GM18858 (cell line): ENCODE measurements around the gene ELP4.
"Not testable (repeated sequence)": the region's sequence is repeated elsewhere in the genome, so short reads cannot be mapped to it uniquely, and the experiment has no call there.

Source experiments
- ATAC-seq: cut with Tn5 transposase; IDR thresholded peaks from one replicate; pipeline ENCODE4 v1.9.1; 2021; ENCODE audit not compliant: unreplicated experiment

The ELP4 gene

DNA sequence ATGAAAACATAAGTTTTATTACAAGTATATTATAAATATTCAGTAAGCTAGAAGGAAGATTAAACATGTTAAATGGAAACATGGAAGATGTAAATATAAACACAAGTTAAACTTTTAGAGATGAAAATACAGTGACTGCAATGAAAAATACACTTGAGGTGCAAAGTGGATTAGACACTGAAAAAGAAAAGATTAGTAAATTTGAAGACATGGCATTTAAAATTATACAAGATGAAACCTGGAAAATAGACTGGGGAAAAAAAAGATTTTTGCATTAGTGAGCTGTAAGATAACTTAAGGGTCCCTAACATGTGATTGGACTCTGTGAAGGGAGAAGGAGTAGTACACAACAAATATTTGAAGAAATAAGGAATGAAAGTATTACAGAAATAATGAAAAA is 33.3 kb downstream of the ELP4 start:
- ATAC-seq, result no peak

DNA sequence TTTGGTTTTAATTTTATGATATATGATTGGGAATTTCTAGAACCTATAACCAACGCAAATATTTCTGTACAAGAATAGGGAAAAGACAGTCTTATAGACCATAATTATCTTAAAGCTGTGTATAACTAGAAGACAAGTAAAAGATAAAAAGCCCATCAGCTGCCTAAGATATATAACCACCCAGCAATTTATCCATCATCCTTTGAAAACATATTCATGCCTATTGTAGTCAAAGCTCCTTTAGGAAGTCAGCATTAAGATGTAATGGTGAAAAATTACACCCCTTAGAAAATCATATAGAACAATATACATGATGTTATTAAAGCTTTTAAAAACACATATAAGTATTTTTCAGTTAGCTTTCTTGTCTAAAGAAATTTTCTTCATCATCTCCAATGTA is 46.4 kb downstream of the ELP4 start:
- no peak for ATAC-seq

GRCh38 chr11:31558001-31558400 is 48.4 kb downstream of the ELP4 start:
- no peak for ATAC-seq

- ATAC-seq, result no peak
These were observed 51.4 kb downstream of the ELP4 start for GRCh38 chr11:31560842-31561476.

- ATAC-seq, result not testable (repeated sequence)
These were observed 55.0 kb downstream of the ELP4 start for GRCh38 chr11:31564517-31564916.

DNA sequence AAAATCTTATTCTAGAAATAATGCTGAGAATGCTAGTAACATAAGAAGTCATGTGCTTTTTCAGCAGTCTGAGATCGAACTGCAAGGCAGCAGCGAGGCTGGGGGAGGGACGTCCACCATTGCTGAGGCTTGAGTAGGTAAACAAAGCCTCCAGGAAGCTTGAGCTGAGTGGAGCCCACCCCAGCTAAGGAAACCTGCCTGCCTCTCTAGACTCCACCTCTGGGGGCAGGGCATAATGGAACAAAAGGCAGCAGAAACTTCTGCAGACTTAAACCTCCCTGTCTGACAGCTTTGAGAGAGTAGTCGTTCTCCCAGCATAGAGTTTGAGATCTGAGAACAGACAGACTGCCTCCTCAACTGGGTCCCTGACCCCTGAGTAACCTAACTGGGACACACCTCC is 64.6 kb downstream of the ELP4 start:
- ATAC-seq, result not testable (repeated sequence)

- ATAC-seq, result not testable (repeated sequence)
These were observed 66.2 kb downstream of the ELP4 start for GRCh38 chr11:31575764-31576163.

GRCh38 chr11:31579412-31579811 is 69.8 kb downstream of the ELP4 start:
- not testable (repeated sequence) for ATAC-seq

GRCh38 chr11:31582697-31583096 is 73.1 kb downstream of the ELP4 start:
- ATAC-seq, result no peak

DNA sequence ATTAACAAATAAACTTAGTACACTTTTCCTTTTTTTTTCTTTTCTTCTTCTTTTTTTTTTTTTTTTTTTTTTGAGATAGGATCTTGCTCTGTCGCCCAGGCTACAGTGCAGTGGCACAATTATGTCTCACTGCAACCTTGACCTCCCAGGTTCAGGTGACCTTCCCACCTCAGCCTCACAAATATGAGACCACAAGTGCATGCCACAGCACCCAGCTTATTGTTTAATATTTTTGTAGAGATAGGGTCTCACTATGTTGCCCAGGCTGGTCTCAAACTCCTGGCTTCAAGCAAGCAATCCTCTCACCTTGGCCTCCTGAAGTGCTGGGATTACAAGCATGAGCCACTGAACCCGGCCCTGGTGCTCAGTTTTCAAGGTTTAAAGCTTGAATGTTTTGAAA is 88.9 kb downstream of the ELP4 start:
- ATAC-seq, result no peak

- no peak for ATAC-seq
These were observed 92.2 kb downstream of the ELP4 start for GRCh38 chr11:31601635-31602282.

DNA sequence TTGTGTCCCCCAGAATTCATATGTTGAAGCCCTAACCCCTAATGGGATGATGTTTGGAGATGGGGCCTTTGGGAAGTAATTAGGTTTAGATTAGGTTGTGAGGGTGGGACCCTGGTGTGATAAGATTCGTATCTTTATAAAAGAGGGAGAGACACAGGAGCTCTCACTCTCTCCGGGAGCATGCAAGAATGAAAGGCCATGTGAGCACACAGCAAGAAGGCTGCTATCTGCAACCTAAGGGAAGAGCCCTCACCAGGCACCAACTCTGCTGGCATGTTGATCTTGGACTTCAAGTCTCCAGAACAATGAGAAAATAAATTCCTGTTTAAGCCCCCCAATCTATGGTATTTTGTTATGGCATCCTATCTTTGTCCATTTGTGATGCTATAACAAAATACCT is 97.3 kb downstream of the ELP4 start:
- ATAC-seq, result no peak

DNA sequence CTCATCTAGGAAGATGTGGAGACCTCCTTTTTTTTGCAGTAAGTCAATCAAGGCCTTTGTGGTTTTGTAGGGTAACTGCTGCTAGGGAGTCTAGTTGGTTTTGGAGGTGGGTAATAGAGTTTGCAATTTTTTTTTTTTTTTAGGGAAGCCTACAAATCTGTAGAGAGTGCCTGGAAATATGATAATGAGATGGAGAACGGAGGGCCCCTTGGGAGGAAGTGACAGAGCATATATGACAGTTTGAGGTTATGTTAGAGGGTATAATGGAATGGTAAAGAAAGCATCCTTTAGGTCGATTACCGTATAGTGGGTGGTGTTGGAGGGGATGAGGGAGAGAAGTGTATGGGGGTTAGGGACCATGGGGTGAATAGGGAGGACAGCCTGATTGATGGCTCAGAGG is 98.3 kb downstream of the ELP4 start:
- no peak for ATAC-seq

DNA sequence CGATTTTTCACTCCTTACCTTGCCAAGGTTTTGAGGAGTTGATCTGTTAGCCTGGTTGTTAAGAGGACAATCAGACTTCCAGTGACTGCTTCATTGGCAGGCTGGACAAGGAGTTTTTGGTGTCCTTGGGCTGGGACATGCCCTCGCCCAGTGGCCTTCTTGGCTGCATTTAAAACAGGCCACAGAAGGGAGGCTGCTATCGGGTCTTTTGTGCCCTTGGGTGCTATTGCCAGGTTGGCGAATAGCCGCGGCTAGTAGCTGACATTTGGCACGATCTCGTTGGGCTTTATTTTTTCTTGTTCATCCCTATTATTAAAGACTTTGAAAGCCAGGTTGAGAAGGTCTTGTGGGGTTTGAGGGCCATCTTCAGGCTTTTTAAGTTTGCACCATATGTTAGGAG is 99.4 kb downstream of the ELP4 start:
- no peak for ATAC-seq

DNA sequence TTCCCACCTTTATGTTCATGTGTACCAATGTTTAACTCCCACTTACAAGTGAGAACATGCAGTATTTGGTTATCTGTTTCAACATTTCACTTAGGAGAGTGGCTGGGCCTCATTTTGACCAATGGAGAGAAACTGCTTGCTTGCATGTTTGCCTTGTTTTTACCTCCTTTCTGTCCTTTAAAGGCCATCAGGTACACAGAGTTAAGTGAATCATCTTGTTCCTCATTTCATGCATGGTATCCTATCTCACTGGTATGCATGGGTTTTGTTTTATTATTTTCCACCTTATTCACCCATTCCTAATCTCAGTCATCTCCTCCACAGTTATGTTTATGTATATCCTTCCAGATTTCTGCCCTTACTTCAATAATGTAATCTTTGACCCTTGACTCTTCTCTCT is 101.0 kb downstream of the ELP4 start:
- ATAC-seq, result no peak

DNA sequence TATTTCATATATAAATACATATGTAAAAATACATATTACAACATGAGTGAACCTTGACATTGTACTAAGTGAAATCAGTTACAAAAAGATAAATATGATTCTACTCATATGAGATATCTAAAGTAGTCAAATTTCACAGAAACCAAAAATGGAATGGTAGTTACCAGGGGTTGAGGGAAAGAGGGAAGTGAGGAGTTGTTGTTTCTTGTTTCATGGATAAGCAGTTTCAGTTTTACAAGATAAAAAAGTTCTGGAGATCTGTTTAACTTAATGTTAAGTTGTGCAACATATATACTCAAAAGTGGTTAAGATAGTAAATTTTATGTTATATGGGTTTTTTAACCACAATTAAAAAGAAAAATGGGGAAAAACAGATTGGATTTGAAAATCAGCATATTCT is 107.7 kb downstream of the ELP4 start:
- ATAC-seq, result no peak

DNA sequence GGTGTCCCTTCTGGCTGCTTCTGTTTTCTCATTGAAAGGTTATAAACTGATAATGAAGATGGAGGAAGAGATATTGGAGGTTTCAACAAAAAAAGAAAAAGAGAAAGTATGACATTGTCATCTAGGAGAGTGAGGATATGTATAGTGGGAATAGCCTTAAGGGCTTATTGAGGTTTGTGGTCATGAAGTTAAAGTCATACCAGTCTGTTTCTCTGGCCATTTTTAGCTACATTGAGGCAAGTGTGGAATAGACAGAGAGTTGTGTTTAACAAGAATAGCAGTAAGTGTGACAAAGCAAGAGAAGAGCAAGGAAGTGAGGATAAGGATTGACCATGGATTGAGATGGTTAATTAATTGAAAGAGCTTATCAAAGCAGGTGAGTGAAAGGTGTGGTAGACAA is 110.4 kb downstream of the ELP4 start:
- ATAC-seq, result peak; percentile 71

DNA sequence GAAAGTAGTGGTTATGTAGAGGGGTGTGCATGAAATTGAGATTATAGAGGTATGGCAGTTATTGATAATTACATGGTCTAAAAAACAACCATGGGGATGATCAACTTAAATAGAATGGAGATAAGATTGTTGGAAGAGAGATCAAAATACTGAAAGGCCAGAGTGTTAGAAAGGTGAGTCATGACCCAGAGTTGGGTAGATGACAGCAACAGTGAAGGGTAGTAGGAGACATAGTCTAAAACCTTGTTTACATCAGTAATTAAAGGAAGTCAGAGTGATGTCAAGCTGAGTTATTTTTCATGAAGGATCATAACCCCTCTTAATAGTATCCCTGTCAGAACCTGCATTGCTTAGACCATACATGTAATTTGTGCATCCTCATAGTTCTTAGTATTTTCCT is 110.9 kb downstream of the ELP4 start:
- no peak for ATAC-seq

- ATAC-seq, result no peak
These were observed 116.3 kb downstream of the ELP4 start for GRCh38 chr11:31625868-31626267.

DNA sequence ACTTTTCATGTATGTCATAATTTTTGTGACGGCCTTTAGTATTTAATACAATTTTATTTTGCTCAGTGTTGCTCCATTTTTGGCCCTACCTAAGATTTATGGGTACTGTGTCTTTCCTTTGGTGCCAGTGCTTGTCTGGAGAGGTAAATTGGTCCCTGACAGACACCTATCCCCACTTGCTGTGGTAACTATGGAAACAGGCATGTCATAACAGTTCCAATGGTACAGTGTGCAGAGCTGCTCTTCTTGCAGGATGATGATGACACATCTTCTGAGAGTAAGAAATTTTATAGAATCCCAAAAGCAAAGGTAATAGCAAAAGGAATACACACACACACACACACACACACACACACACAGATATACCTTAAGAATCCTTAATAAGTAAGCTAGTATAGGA is 118.5 kb downstream of the ELP4 start:
- ATAC-seq, result no peak

DNA sequence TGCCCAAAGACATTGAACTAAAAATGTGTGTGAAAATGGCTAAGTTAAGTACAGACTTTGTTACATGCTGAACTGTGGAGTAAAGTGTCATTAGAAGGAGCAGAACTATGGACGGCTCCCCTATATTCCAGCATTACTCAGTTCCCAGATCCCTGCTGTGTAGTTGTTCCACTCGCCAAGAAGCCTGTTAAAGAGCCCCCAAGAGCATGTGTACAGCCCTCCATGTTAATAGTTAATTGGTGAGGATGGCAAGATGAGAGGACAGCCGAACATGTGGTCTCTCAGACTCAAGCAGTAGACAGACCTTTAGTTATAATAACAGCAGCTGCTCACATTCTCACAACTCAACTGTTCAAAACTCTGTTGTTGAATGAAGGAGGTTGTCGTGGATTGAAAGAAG is 127.4 kb downstream of the ELP4 start:
- ATAC-seq, result no peak

DNA sequence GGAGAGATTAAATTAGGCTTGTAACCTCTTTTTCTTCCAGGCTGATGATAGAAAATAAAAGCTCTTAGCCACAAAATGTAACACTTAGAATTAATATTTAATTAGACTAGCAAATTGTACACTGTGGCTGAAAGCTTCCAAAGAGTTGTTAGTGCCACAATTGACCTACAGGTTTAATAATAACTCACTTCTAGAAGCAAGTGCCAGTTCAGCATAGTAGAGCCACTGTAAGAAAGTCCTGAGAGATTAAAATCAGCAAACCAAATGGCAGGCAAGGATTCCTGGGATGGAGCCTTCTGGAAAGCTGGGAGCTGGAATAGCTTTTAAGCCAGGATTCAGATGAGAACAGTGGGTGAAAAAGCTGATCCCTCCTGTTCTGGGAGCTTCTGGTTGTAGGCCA is 131.0 kb downstream of the ELP4 start:
- no peak for ATAC-seq

- ATAC-seq, result no peak
These were observed 132.0 kb downstream of the ELP4 start for GRCh38 chr11:31641477-31642062.
